Heart right ventricle (tissue), 16 donors: ENCODE measurements around the gene SCAMP2. TPM values are rescaled to one million over a fixed set of nuclear protein-coding genes. Genes with fewer than 3 reads are reported as not detected.
"Not testable (repeated sequence)": the region's sequence is repeated elsewhere in the genome, so short reads cannot be mapped to it uniquely, and the experiment has no call there.

Experiments
- ATAC-seq, 8 donors: fragments of 200-7000 bp; cut with Tn5 transposase; one replicate each; pipeline ENCODE4 v1.9.1; 2020; ENCODE audit warnings: mild to moderate bottlenecking in 8 of 8, moderate library complexity in 8 of 8, moderate number of reproducible peaks in 1 of 8
- DNase-seq, 2 donors: peaks; one replicate each; pipeline ENCODE4 v3.0.0-alpha.2; 2020
- H3K27ac ChIP-seq, 10 donors: fragments of 200-600 bp; sonication (generic) in 2 of 10; one replicate each; pipeline versions ENCODE4 v1.5.0 to v1.8.0; 2020 to 2022; ENCODE audit warnings: mild to moderate bottlenecking in 3 of 10
- H3K27me3 ChIP-seq, 7 donors: fragments of 200-600 bp; one replicate each; pipeline ENCODE4 v1.8.0; 2021 to 2022; ENCODE audit warnings: mild to moderate bottlenecking in 2 of 7
- H3K36me3 ChIP-seq, 9 donors: fragments of 200-600 bp; sonication (generic) in 1 of 9; one replicate each; pipeline versions ENCODE4 v1.5.0 to v1.8.0; 2020 to 2022; ENCODE audit warnings: mild to moderate bottlenecking in 2 of 9
- H3K4me1 ChIP-seq, 9 donors: fragments of 200-600 bp; sonication (generic) in 1 of 9; one replicate each; pipeline versions ENCODE4 v1.5.0 to v1.8.0; 2020 to 2022; ENCODE audit warnings: mild to moderate bottlenecking in 4 of 9
- H3K4me3 ChIP-seq, 10 donors: fragments of 200-600 bp; sonication (generic) in 2 of 10; one replicate each; pipeline versions ENCODE4 v1.5.0 to v1.8.0; 2020 to 2022; ENCODE audit warnings: mild to moderate bottlenecking in 7 of 10, moderate library complexity in 2 of 10
- H3K9me3 ChIP-seq, 11 donors: fragments of 200-600 bp in 10 of 11; sonication (generic) in 2 of 11; one replicate each; pipeline versions ENCODE4 v1.5.0 to v1.8.0; 2013 to 2022; ENCODE audit warnings: mild to moderate bottlenecking in 2 of 11, control low read depth in 1 of 11, moderate library complexity in 1 of 11
- WGBS, 2 donors: extraction: QIAGEN DNeasy Blood & Tissue Kit; methylation state at CpG; one replicate each; pipeline ENCODE4 v1.1.7; 2013; ENCODE audit warnings: inconsistent platforms in 1 of 2; 5-methylcytosine and 5-hydroxymethylcytosine counted together
- intact Hi-C, 10 donors: fragments of 100-400 bp; cut with DNase I; formaldehyde crosslinking; loops; one replicate each; pipeline versions ENCODE4 v1.11.1 to v1.14.2; 2022
- long read RNA-seq, 3 donors: library from polyadenylated mRNA; unstranded; transcript quantifications; one replicate each; pipeline ENCODE4 v2.0.0, GENCODE V29; 2020 to 2021
- polyA plus RNA-seq, 2 donors: library from polyadenylated mRNA; stranded (reverse); fragments of 200-250 nt; gene quantifications; one replicate each; pipeline ENCODE4 v1.2.3, GENCODE V29; 2013
- total RNA-seq, 10 donors: library from RNA; stranded (reverse); fragmentation: NEBNext Ultra II Directional in 3 of 10; extraction: Animal tissue kit (Norgen Biotek cat#: 25700) in 3 of 10; gene quantifications; one replicate each; pipeline versions ENCODE4 v1.2.1 to v1.2.4, GENCODE V29; 2021 to 2023
- TF ChIP-seq, protein P1 (sequence below), 9 donors: fragments of 200-600 bp; sonication (generic) in 2 of 9; IDR thresholded peaks; one replicate each; pipeline versions ENCODE4 v1.5.0 to v1.8.0; 2021 to 2022; ENCODE audit warnings: antibody characterized with exemption in 9 of 9, mild to moderate bottlenecking in 5 of 9, moderate library complexity in 1 of 9
- donor health status: Arrhythmogenic right ventricular cardiomyopathy.
- donor health status: ischemic (EF 13 %, LVEDD 7.1; RV severe dilation, severe dysfunction).
- donor health status: healthy with polysubstance abuse.
- donor health status: DM: no; HTN: yes; CAD: no.
- donor health status: DM: no; HTN: no; CAD: no.
- donor health status: ischemic (EF 25% LVEDD 6.9; RV normal size, moderate dysfunction).
- donor health status: ischemic (EF 25% LVEDD 5.7; RV mildly dilated, moderate dysfunction).
- donor health status: healthy.
- donor health status: DM: yes; HTN: yes; CAD: no.
- donor health status: Ischemic cardiomyopathy.
- donor health status: ischemic (EF 35%, LVEDD 5.7; RV mildly dilated, moderate dysfunction).
- donor health status: nonischemic (EF 11% LVEDD 7.7; RV severe dilation, severe dysfunction).
- donor health status: DM: yes; HTN: yes; CAD: no.
- donor health status: PGD.
- donor health status: ischemic (EF 29% LVEDD 5.4; RV normal size, mild dysfunction).
- donor health status: nonischemic (EF 23%, LVEDD 6.1; RV moderate dilation, normal function).

The SCAMP2 gene
- total RNA-seq = 10 to 100 TPM; 28.0 to 64.3 (median 39.1) TPM
- 10 to 100 TPM; 30.9 to 76.7 TPM for polyA plus RNA-seq
- long read RNA-seq, donor 1, transcript SCAMP2-201 (9 exons, 2,453 nt) = major isoform, 22 of 41 reads
- long read RNA-seq, donor 1, partial matches to known transcripts = 5 of 41 reads
- long read RNA-seq, donor 1, other reads (novel, unspliced or antisense) = 11 of 41 reads
- long read RNA-seq, donor 2, transcript SCAMP2-201 (9 exons, 2,453 nt) = major isoform, 22 of 38 reads
- long read RNA-seq, donor 2, partial matches to known transcripts = 2 of 38 reads
- long read RNA-seq, donor 2, other reads (novel, unspliced or antisense) = 9 of 38 reads
- long read RNA-seq, donor 3, transcript SCAMP2-201 (9 exons, 2,453 nt) = major isoform, 57 of 65 reads
- long read RNA-seq, donor 3, partial matches to known transcripts = 3 of 65 reads
- long read RNA-seq, donor 3, other reads (novel, unspliced or antisense) = 4 of 65 reads

DNA sequence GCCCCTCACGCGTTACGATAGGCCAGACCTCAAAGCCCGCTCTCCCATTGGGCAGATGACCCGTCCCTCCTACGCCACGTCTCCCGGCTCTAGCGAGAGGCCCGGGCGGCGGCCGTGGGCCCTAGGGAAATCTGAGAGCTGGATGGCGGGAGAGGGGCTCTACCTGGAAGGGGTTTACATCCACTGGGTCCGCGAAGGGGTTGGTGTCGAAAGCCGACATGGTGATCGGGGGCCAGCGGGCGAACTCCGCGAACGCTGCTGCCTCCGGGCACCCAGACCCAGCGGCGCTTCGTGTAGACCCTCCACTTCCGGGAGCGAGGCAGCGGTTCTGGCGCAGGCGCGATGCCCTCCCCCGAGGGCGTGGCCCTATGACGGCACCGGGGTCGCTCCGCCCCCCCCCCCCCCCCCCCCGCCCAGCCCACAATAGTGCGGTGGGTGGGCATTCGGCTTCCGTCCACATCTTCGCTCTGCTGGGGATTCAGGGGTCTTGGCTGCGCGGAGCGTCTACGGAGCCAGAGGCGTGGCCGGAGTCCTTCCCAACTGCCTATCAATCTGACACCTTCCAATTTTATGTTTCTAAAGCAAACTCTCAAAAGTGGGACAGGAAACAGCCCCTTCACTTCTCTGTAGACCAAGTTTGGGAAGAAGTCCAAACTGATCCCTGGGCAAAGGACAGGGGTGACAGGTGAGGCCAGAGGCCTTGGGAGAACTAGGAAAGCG, at the start of gene SCAMP2:
SCAMP2 (minus strand) TSS at position 330 of the 720 bp plus-strand sequence; CDS start at position 220, 110 bp downstream.
- peaks cover 12 to 53% (median 50%) of the 10 kb centered on the region in 9 donors for H3K4me1 ChIP-seq
- peaks cover 0 to 7% (median 0%) of the 10 kb centered on the region in 9 donors for H3K36me3 ChIP-seq
- peak within 1 kb of the TSS; percentile 57 to 94 (median 68) for H3K4me3 ChIP-seq
- intact Hi-C loops = no loop called here
- H3K27ac ChIP-seq = peak within 1 kb of the TSS; percentile 62 to 97 (median 94)
- DNase-seq (peak; percentile 93 to 96), ATAC-seq (peak; percentile 94 to 97 (median 96))
- TF ChIP-seq, protein P1, sequence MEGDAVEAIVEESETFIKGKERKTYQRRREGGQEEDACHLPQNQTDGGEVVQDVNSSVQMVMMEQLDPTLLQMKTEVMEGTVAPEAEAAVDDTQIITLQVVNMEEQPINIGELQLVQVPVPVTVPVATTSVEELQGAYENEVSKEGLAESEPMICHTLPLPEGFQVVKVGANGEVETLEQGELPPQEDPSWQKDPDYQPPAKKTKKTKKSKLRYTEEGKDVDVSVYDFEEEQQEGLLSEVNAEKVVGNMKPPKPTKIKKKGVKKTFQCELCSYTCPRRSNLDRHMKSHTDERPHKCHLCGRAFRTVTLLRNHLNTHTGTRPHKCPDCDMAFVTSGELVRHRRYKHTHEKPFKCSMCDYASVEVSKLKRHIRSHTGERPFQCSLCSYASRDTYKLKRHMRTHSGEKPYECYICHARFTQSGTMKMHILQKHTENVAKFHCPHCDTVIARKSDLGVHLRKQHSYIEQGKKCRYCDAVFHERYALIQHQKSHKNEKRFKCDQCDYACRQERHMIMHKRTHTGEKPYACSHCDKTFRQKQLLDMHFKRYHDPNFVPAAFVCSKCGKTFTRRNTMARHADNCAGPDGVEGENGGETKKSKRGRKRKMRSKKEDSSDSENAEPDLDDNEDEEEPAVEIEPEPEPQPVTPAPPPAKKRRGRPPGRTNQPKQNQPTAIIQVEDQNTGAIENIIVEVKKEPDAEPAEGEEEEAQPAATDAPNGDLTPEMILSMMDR (IDR thresholded peaks at IDR 0.05) = no peak
- H3K27me3 ChIP-seq = no peaks in the 10 kb centered on the region
- WGBS, 2 donors = 0 to 1% methylated on average over 41 to 51 of the region's 52 CpGs
- no peaks in the 10 kb centered on the region for H3K9me3 ChIP-seq

- TF ChIP-seq, protein P1 (IDR thresholded peaks at IDR 0.05) = no peak
- Histone ChIP-seq H3K9me3 (no peaks in the 10 kb centered on the region), H3K27me3 (no peaks in the 10 kb centered on the region), H3K4me1 (peaks cover 0 to 7% (median 0%) of the 10 kb centered on the region in 9 donors), H3K27ac (no peak overlapping the region), H3K36me3 (peaks cover 0 to 100% (median 82%) of the 10 kb centered on the region in 9 donors), H3K4me3 (no peak overlapping the region)
- intact Hi-C loops = no loop called here
- DNase-seq (no peak), ATAC-seq (no peak)
- 82 to 93% methylated on average over 8 of the region's 8 CpGs for WGBS, 2 donors
Measured at GRCh38 chr15:74920456-74920855, 47.3 kb upstream of the SCAMP2 start.

DNA sequence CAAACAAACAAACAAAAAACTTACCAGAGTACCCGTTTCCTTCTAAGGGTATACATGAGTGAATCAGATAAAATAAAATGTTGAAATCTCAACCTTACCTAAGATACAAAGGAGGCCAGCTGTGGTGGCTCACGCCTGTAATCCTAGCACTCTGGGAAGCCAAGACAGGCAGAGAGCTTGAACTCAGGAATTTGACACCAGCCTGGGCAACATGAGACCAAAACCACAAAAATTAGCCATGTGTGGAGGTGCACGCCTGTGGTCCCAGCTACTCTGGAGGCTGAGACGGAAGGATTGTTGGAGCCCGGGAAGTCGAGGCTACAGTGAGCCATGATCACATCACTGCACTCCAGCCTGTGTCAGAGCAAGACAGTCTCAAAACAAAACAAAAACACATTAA, 44.5 kb upstream of the SCAMP2 start:
- ATAC-seq (no peak), DNase-seq (no peak)
- Histone ChIP-seq H3K27me3 (no peaks in the 10 kb centered on the region), H3K4me3 (no peak overlapping the region), H3K9me3 (no peaks in the 10 kb centered on the region), H3K4me1 (peaks cover 0 to 7% (median 0%) of the 10 kb centered on the region in 9 donors), H3K36me3 (peaks cover 0 to 100% (median 82%) of the 10 kb centered on the region in 9 donors), H3K27ac (no peak overlapping the region)
- intact Hi-C loops = no loop called here
- TF ChIP-seq, protein P1 (IDR thresholded peaks at IDR 0.05) = no peak
- WGBS, 2 donors = 93 to 95% methylated on average over 6 of the region's 6 CpGs

DNA sequence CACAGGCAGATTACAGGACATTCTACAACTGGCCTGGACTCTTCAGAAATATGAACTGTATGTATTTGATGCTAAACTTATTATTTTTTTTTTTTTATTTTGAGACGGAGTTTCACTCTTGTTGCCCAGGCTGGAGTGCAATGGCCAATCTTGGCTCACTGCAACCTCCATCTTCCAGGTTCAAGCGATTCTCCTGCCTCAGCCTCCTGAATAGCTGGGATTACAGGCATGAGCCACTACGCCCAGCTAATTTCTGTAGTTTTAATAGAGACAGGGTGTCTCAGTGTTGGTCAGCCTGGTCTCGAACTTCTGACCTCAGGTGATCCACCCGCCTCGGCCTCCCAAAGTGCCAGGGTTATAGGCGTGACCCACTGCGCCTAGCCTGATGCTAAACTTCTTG, 40.6 kb upstream of the SCAMP2 start:
- H3K4me1 ChIP-seq, H3K27me3 ChIP-seq, H3K4me3 ChIP-seq, H3K27ac ChIP-seq, ATAC-seq, intact Hi-C loops, DNase-seq, H3K9me3 ChIP-seq: not testable (repeated sequence)
- H3K36me3 ChIP-seq = peaks cover 0 to 92% (median 59%) of the 10 kb centered on the region in 9 donors
- WGBS, 2 donors = 94 to 96% methylated on average over 8 of the region's 8 CpGs
